ENCODE results near the gene SLC22A2. TPM values are rescaled to one million over a fixed set of nuclear protein-coding genes. Genes with fewer than 3 reads are reported as not detected.

SLC22A2 gene
- polyA plus RNA-seq, 3 donors: not detected

DNA sequence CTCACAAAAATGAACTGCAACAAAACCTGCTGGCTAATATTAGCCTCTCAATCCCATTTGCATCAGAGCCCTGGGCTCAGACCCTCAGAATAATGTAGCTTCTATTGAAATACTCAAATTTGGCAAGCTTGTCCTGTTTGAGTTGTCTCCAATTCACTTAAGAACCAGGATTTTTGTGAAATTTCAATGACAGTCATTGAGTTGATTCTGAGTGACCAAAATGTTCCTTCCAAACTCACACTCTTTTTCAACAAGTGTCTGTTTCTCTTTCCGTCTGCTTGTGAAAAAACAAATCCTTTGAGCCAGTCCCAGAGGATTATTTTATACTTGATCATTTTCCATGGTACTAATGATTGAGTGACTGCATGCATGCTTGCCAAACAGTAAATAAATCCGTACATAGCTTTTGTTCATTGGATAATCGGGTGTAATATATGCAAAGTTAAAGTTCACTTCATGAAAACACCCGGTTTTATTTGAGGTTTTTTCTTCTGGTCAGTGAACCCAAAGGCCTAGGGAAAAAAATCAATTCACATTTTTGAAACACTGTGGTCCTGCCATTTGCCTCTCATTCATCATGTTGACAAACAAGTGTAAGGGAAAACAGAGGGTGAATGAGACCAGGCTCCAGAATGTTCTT, 16.4 kb upstream of the SLC22A2 start:
- no peaks in the 10 kb centered on the region for H3K36me3 ChIP-seq (replicated peaks in 1 of 2; ENCODE audit: control insufficient read depth in 1 of 2, insufficient read depth in 2 of 2, low read length in 2 of 2)
- H3K4me3 ChIP-seq (replicated peaks in 1 of 3; ENCODE audit: low read depth in 2 of 3, low read length in 3 of 3): no peak overlapping the region
- H3K9ac ChIP-seq (ENCODE audit: insufficient read depth, low read length, poor library complexity, severe bottlenecking): no peak overlapping the region
- H3K79me2 ChIP-seq (ENCODE audit: insufficient read depth, low read length): no peaks in the 10 kb centered on the region
- H3K4me2 ChIP-seq (replicated peaks; ENCODE audit: extremely low read depth, low read length, poor library complexity, severe bottlenecking): no peak overlapping the region
- intact Hi-C loops (cut with micrococcal nuclease): no loop called here
- no peaks in the 10 kb centered on the region for H3K9me3 ChIP-seq (replicated peaks in 1 of 2; ENCODE audit: control insufficient read depth in 1 of 2, insufficient read depth in 1 of 2, low read length in 2 of 2)
- no peak overlapping the region for H2AFZ ChIP-seq (ENCODE audit: insufficient read depth, low read depth, low read length, poor library complexity, severe bottlenecking)
- no peak for TF ChIP-seq CTCF (IDR thresholded peaks at IDR 0.05)
- Mint-ChIP-seq H3K4me1 (no peaks in the 10 kb centered on the region), H3K9me3 (peaks cover 0 to 5% (median 0%) of the 10 kb centered on the region in 7 donors), H3K27me3 (ENCODE audit: low read depth in 3 of 3) (peaks cover 0 to 1% (median 1%) of the 10 kb centered on the region in 3 donors), H3K4me3 (no peak overlapping the region), H3K36me3 (no peaks in the 10 kb centered on the region), H3K27ac (no peak overlapping the region)
- no peaks in the 10 kb centered on the region for H4K20me1 ChIP-seq (ENCODE audit: insufficient read depth, low read length)
- no peak overlapping the region for H3K27ac ChIP-seq (ENCODE audit: low read depth in 1 of 2, low read length in 2 of 2)
- H3K4me1 ChIP-seq (ENCODE audit: control insufficient read depth in 1 of 2, insufficient read depth in 2 of 2, low read length in 2 of 2): no peaks in the 10 kb centered on the region
- DNase-seq: no peak
- WGBS (ENCODE audit: insufficient coverage): 90% methylated on average over 3 of the region's 4 CpGs
- H3K27me3 ChIP-seq (ENCODE audit: control insufficient read depth in 2 of 2, insufficient read depth in 2 of 2, low read length in 2 of 2): no peaks in the 10 kb centered on the region

GRCh38 chr6:160273750-160274149, 15.1 kb upstream of the SLC22A2 start:
- Histone ChIP-seq H4K20me1 (ENCODE audit: insufficient read depth, low read length) (no peaks in the 10 kb centered on the region), H3K9ac (ENCODE audit: insufficient read depth, low read length, poor library complexity, severe bottlenecking) (no peak overlapping the region), H2AFZ (ENCODE audit: insufficient read depth, low read depth, low read length, poor library complexity, severe bottlenecking) (no peak overlapping the region), H3K4me2 (replicated peaks; ENCODE audit: extremely low read depth, low read length, poor library complexity, severe bottlenecking) (no peak overlapping the region), H3K27me3 (ENCODE audit: control insufficient read depth in 2 of 2, insufficient read depth in 2 of 2, low read length in 2 of 2) (no peaks in the 10 kb centered on the region), H3K4me1 (ENCODE audit: control insufficient read depth in 1 of 2, insufficient read depth in 2 of 2, low read length in 2 of 2) (no peaks in the 10 kb centered on the region), H3K4me3 (replicated peaks in 1 of 3; ENCODE audit: low read depth in 2 of 3, low read length in 3 of 3) (no peak overlapping the region), H3K79me2 (ENCODE audit: insufficient read depth, low read length) (no peaks in the 10 kb centered on the region), H3K9me3 (replicated peaks in 1 of 2; ENCODE audit: control insufficient read depth in 1 of 2, insufficient read depth in 1 of 2, low read length in 2 of 2) (no peaks in the 10 kb centered on the region), H3K27ac (ENCODE audit: low read depth in 1 of 2, low read length in 2 of 2) (no peak overlapping the region), H3K36me3 (replicated peaks in 1 of 2; ENCODE audit: control insufficient read depth in 1 of 2, insufficient read depth in 2 of 2, low read length in 2 of 2) (no peaks in the 10 kb centered on the region)
- no peak for TF ChIP-seq CTCF (IDR thresholded peaks at IDR 0.05)
- H3K27ac Mint-ChIP-seq: no peak overlapping the region
- H3K9me3 Mint-ChIP-seq: peaks cover 0 to 3% (median 0%) of the 10 kb centered on the region in 7 donors
- peaks cover 0 to 1% (median 1%) of the 10 kb centered on the region in 3 donors for H3K27me3 Mint-ChIP-seq (ENCODE audit: low read depth in 3 of 3)
- no peaks in the 10 kb centered on the region for H3K36me3 Mint-ChIP-seq
- no peaks in the 10 kb centered on the region for H3K4me1 Mint-ChIP-seq
- no peak for DNase-seq
- H3K4me3 Mint-ChIP-seq: no peak overlapping the region
- intact Hi-C loops (cut with micrococcal nuclease): no loop called here
- WGBS (ENCODE audit: insufficient coverage): no CpG with 5 or more reads among the region's 5 CpGs
